ENCODE measurements around the gene ANXA6. TPM values are rescaled to one million over a fixed set of nuclear protein-coding genes. Genes with fewer than 3 reads are reported as not detected.
A peak's percentile ranks its signal among the peaks of the same experiment; 100 is the strongest.

Gene ANXA6
- total RNA-seq, 1 donor = 194 TPM

DNA sequence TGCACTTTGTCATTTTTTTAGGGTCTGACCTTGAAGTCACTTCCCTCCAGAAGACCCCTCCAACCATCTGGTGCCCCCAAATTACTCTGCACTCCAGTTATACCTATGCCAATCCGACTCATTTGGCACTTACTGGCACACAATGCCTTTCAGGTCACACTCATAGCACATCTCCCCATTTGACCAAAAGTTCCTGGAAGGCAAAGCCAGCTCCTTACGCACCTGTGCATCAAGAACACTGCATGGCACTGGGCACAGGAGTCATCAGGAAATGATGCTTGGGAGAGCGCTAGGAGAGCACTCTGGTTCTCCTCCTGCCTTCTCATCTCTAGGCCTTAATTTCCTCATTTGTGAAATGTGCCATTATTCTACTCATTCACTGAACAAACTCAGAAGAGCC is 79.6 kb downstream of the ANXA6 start:
- TF ChIP-seq, protein P1, sequence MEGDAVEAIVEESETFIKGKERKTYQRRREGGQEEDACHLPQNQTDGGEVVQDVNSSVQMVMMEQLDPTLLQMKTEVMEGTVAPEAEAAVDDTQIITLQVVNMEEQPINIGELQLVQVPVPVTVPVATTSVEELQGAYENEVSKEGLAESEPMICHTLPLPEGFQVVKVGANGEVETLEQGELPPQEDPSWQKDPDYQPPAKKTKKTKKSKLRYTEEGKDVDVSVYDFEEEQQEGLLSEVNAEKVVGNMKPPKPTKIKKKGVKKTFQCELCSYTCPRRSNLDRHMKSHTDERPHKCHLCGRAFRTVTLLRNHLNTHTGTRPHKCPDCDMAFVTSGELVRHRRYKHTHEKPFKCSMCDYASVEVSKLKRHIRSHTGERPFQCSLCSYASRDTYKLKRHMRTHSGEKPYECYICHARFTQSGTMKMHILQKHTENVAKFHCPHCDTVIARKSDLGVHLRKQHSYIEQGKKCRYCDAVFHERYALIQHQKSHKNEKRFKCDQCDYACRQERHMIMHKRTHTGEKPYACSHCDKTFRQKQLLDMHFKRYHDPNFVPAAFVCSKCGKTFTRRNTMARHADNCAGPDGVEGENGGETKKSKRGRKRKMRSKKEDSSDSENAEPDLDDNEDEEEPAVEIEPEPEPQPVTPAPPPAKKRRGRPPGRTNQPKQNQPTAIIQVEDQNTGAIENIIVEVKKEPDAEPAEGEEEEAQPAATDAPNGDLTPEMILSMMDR (IDR thresholded peaks at IDR 0.05; ENCODE audit: insufficient read depth, low read length) = no peak
- no peak overlapping the region for H3K4me3 ChIP-seq (ENCODE audit: low read depth, low read length)
- DNase-seq (ENCODE audit: low read depth) = no peak

DNA sequence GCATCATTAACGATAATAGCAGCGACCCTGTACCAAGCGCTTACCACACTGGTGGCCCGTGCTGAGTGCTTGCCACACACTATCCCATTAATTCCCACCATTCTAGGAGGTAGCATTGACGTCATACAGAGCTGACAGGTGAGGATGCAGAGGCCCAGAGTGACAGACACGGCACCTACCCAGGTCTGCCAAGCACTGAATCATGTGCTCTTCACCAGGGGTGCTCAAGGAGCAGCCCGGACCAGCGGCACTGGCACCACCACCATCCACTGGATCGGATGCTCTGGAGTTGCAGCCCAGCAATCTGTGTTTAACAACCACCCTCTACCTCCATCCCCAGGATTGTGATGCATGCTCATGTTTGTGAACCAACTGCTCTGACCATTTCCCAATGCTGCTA is 80.2 kb downstream of the ANXA6 start:
- DNase-seq (ENCODE audit: low read depth) = no peak
- TF ChIP-seq, protein P1 (IDR thresholded peaks at IDR 0.05; ENCODE audit: insufficient read depth, low read length) = no peak
- H3K4me3 ChIP-seq (ENCODE audit: low read depth, low read length) = no peak overlapping the region

DNA sequence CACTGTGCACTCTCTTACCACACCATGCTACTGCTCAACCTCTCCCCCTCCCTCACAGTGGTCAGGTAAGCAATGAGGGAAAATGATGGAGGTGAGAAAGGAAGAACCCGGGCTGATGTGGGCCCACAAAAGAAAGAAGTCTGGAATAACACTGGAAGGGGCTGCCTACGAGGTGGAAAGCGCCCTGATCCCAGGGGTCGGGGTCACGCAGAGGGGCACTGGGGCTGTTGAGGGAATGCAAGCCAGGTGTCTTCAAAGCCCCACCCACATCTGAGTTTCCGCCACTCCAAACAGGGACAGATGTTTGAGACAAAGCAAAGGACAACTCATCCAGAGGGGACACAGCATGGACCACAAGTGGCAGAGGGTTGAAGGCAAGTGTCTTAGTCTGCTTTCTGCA is 81.0 kb downstream of the ANXA6 start:
- DNase-seq (ENCODE audit: low read depth) = no peak
- no peak overlapping the region for H3K4me3 ChIP-seq (ENCODE audit: low read depth, low read length)
- TF ChIP-seq, protein P1 (IDR thresholded peaks at IDR 0.05; ENCODE audit: insufficient read depth, low read length) = no peak

DNA sequence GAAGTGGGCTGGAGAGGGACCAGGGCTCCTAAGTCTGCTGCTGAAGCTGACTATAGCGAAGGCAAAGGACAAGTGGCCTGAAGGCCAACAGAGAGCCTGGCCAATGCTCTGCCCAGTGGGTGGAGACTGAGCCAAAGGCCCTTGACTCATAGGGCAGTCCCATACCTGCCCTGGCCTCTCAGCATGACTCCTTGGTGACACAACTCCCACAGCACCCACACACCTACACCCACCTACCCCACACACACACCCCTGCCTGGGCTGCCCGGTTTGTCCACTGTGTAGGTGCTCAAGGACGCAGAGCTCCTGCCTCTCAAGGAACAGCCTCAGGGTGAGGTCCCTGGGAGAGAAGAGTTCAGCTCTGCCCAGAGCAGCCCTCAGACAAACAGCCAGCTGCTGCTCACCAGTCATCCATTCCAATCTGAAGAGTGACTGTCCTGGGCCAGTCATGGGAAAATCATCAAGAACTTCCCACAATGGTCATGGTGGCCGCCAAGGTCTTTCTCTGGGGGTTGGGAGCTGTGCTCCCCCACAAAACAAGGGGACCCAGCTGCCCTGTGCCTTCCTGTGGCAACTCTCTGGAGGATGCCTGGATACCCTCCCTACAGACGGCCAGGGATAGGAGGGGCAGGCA is 81.8 kb downstream of the ANXA6 start:
- TF ChIP-seq, protein P1 (IDR thresholded peaks at IDR 0.05; ENCODE audit: insufficient read depth, low read length) = no peak
- DNase-seq (ENCODE audit: low read depth) = no peak
- no peak overlapping the region for H3K4me3 ChIP-seq (ENCODE audit: low read depth, low read length)

DNA sequence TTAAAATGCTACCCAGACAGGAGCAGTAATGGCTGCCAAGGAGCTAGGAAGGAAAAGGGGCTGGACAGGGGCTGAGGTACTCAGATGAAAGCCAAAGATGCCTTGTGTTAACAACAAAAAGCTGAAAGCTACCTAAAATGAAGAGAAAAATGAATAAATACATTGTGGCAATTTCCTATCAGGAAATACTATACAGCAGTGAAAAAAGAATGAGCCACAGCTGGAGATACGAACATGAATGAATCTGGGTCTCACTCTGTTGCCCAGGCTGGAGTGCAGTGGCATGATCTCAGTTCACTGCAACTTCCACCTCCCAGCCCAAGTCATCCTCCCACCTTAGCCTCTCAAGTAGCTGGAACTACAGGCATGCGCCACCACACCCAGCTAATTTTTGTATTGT is 83.0 kb downstream of the ANXA6 start:
- no peak overlapping the region for H3K4me3 ChIP-seq (ENCODE audit: low read depth, low read length)
- TF ChIP-seq, protein P1 (IDR thresholded peaks at IDR 0.05; ENCODE audit: insufficient read depth, low read length) = no peak
- no peak for DNase-seq (ENCODE audit: low read depth)

DNA sequence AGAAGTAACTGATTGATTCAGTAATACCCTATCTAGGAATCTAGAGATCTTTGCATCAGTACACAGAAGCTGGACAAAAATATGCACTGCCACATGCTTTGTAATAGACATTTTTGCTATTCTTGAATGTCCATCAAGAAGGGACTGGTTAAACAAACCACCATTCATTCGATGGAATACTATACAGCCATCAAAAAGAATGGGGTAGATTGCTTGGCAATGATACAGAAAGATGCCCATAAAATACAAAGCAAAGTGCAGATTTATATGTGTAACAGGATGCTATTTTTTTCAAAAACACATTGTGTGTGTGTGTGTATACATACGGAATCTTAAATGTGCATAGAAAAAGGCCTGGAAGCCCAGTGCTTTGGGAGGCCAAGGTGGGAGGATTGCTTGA is 84.3 kb downstream of the ANXA6 start:
- TF ChIP-seq, protein P1 (IDR thresholded peaks at IDR 0.05; ENCODE audit: insufficient read depth, low read length) = no peak
- no peak for DNase-seq (ENCODE audit: low read depth)
- H3K4me3 ChIP-seq (ENCODE audit: low read depth, low read length) = no peak overlapping the region

DNA sequence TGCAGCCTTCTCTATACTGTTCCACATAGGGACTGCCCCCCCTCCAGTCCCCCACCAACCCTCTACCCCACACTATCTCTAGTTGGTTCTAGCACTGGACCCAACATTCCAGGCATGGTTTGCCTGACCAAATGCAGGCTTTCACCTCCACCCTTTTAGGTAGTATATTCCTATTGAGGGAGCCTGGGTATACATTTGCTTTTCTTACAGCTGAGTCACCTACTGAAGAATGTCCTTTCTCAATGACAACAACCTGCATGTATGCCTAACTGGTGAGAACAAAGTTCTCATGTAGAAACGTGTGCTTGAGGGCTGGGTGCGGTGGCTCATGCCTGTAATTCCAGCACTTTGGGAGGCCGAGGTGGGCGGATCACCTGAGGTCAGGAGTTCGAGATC is 85.0 kb downstream of the ANXA6 start:
- TF ChIP-seq, protein P1 (IDR thresholded peaks at IDR 0.05; ENCODE audit: insufficient read depth, low read length) = no peak
- H3K4me3 ChIP-seq (ENCODE audit: low read depth, low read length) = no peak overlapping the region
- DNase-seq (ENCODE audit: low read depth) = peak; percentile 46
